ENCODE results near the gene NAAA.
"Not testable (repeated sequence)": the region's sequence is repeated elsewhere in the genome, so short reads cannot be mapped to it uniquely, and the experiment has no call there.

NAAA gene

DNA sequence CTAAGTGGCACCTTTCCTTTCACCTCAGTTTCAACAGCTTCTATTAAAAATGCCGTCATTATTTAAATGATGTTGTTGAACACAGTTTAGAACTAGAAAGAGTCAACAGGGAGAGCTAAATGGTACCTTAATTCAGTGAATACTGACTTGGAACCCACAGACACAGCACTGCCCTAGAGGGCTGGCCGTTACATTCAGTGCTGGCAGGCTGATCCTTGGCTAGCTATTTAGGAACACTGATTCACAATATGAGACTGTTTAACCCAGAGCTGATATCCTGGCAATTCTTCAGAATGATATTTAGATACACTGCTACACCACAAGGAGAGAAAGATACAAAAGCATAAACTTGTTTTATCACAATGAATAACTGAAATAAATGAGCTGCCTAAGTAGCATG lies 12.7 kb upstream of the NAAA start:
- Histone ChIP-seq H3K27ac (no peak overlapping the region), H3K4me3 (no peak overlapping the region), H3K36me3 (ENCODE audit: insufficient read depth, low read length) (peaks cover 88% of the 10 kb centered on the region), H3K9me3 (ENCODE audit: low read depth, low read length) (no peaks in the 10 kb centered on the region), H3K9ac (ENCODE audit: insufficient read length) (no peak overlapping the region)
- no peak for DNase-seq (ENCODE audit: low read depth, low spot score)
- no peak for TF ChIP-seq EZH2 (IDR thresholded peaks at IDR 0.05)
- no peak for TF ChIP-seq FOXP2 (optimal IDR thresholded peaks at IDR 0.05; ENCODE audit: control extremely low read depth, extremely low read length, insufficient read depth)
- no peak for TF ChIP-seq POLR2AphosphoS5 (IDR thresholded peaks at IDR 0.05; ENCODE audit: borderline replicate concordance, low read depth, low read length)

GRCh38 chr4:75950213-75950815 lies 9.5 kb upstream of the NAAA start:
- no peak for DNase-seq (ENCODE audit: low read depth, low spot score)
- H3K4me3 ChIP-seq = no peak overlapping the region
- H3K9ac ChIP-seq (ENCODE audit: insufficient read length) = no peak overlapping the region
- no peak overlapping the region for H3K27ac ChIP-seq
- TF ChIP-seq FOXP2 (optimal IDR thresholded peaks at IDR 0.05; ENCODE audit: control extremely low read depth, extremely low read length, insufficient read depth) = no peak
- TF ChIP-seq POLR2AphosphoS5 (IDR thresholded peaks at IDR 0.05; ENCODE audit: borderline replicate concordance, low read depth, low read length) = no peak
- no peak for TF ChIP-seq EZH2 (IDR thresholded peaks at IDR 0.05)
- no peaks in the 10 kb centered on the region for H3K9me3 ChIP-seq (ENCODE audit: low read depth, low read length)
- peaks cover 80% of the 10 kb centered on the region for H3K36me3 ChIP-seq (ENCODE audit: insufficient read depth, low read length)

DNA sequence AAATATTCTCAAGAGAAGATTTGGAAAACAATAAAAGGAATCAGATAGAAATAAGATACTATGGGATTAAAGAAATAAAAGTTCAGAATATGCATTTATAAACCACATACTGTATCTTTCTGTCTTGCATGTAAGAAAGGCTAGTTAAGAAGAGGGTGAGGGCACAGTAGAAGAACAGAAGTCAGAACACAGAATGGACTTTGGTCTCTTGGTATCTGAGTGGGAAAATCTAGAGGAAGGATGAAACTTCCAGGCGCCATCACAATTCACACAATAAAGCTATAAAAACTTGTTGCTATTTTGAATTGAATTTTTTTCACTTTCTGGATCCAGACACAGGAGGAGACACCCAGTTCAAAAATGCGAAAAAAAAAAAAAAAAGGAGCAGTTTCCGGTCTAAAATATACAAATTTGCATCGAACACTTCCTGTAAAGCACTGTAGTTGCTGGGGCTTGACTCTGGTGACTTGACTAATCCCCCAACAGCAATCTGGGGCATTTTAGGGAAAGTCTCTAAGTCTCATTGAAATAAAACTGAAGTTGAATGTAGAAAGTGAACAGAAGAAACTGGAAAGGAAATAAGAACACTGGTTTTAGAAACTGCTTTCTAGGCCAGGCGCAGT lies 8.1 kb upstream of the NAAA start:
- Histone ChIP-seq H3K27ac (no peak overlapping the region), H3K9ac (ENCODE audit: insufficient read length) (no peak overlapping the region), H3K4me3 (no peak overlapping the region), H3K9me3 (ENCODE audit: low read depth, low read length) (no peaks in the 10 kb centered on the region), H3K36me3 (ENCODE audit: insufficient read depth, low read length) (peaks cover 76% of the 10 kb centered on the region)
- no peak for DNase-seq (ENCODE audit: low read depth, low spot score)
- TF ChIP-seq FOXP2 (optimal IDR thresholded peaks at IDR 0.05; ENCODE audit: control extremely low read depth, extremely low read length, insufficient read depth) = no peak
- no peak for TF ChIP-seq POLR2AphosphoS5 (IDR thresholded peaks at IDR 0.05; ENCODE audit: borderline replicate concordance, low read depth, low read length)
- TF ChIP-seq EZH2 (IDR thresholded peaks at IDR 0.05) = no peak

- no peak overlapping the region for H3K27ac ChIP-seq
- H3K9ac ChIP-seq (ENCODE audit: insufficient read length) = peak overlapping the region; percentile 77
- peak overlapping the region; percentile 93 for H3K4me3 ChIP-seq
- no peak for DNase-seq (ENCODE audit: low read depth, low spot score)
- H3K9me3 ChIP-seq (ENCODE audit: low read depth, low read length) = no peaks in the 10 kb centered on the region
- H3K36me3 ChIP-seq (ENCODE audit: insufficient read depth, low read length) = peaks cover 15% of the 10 kb centered on the region
- no peak for TF ChIP-seq FOXP2 (optimal IDR thresholded peaks at IDR 0.05; ENCODE audit: control extremely low read depth, extremely low read length, insufficient read depth)
- no peak for TF ChIP-seq POLR2AphosphoS5 (IDR thresholded peaks at IDR 0.05; ENCODE audit: borderline replicate concordance, low read depth, low read length)
- no peak for TF ChIP-seq EZH2 (IDR thresholded peaks at IDR 0.05)
These were observed 722 bp downstream of the NAAA start for GRCh38 chr4:75939890-75940691.

DNA sequence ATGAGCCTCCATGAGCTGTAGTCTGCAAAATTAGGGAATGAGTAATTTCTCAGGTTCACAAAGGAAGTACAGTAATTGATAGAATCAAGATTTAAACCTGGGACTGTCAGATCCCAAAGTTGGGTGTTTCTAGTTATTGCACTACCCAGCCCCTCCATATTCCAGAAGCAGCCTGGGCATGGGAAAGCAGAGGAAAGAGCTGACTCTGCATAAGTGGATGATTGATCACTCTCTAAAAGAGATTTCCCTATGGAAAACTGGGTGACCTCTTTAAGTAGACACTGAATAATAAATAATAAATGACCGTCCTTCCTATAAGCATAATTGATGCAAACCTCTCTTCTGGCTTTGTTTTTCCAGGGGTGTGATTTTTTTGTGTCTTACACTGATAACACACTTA lies 5.2 kb downstream of the NAAA start:
- TF ChIP-seq FOXP2 (optimal IDR thresholded peaks at IDR 0.05; ENCODE audit: control extremely low read depth, extremely low read length, insufficient read depth) = no peak
- no peak for TF ChIP-seq EZH2 (IDR thresholded peaks at IDR 0.05)
- no peak for TF ChIP-seq POLR2AphosphoS5 (IDR thresholded peaks at IDR 0.05; ENCODE audit: borderline replicate concordance, low read depth, low read length)
- no peak overlapping the region for H3K9ac ChIP-seq (ENCODE audit: insufficient read length)
- no peak overlapping the region for H3K4me3 ChIP-seq
- H3K9me3 ChIP-seq (ENCODE audit: low read depth, low read length) = no peaks in the 10 kb centered on the region
- H3K36me3 ChIP-seq (ENCODE audit: insufficient read depth, low read length) = peaks cover 14% of the 10 kb centered on the region
- no peak overlapping the region for H3K27ac ChIP-seq
- DNase-seq (ENCODE audit: low read depth, low spot score) = no peak

DNA sequence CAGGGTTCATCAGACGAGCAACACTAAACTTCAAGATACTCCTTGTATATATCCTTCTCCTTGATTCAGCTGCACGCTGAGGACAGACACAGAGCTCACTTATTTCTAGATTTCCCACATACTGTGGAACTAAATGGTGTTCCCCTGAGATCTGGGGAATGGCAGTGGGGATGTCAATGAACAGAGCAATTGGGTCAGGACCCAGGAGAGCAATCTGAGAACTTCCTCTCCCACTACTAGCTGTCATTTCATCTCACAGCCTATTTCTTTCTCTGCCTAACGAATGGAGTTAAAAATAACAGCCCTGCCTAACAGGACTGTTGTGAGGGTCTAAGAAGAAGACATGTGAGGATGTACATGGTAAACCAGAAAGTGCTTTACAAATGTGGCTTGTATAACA lies 10.7 kb downstream of the NAAA start:
- H3K27ac ChIP-seq = no peak overlapping the region
- no peak overlapping the region for H3K4me3 ChIP-seq
- no peak for DNase-seq (ENCODE audit: low read depth, low spot score)
- peaks cover 24% of the 10 kb centered on the region for H3K36me3 ChIP-seq (ENCODE audit: insufficient read depth, low read length)
- no peaks in the 10 kb centered on the region for H3K9me3 ChIP-seq (ENCODE audit: low read depth, low read length)
- no peak overlapping the region for H3K9ac ChIP-seq (ENCODE audit: insufficient read length)
- TF ChIP-seq FOXP2 (optimal IDR thresholded peaks at IDR 0.05; ENCODE audit: control extremely low read depth, extremely low read length, insufficient read depth) (no peak), EZH2 (IDR thresholded peaks at IDR 0.05) (no peak), POLR2AphosphoS5 (IDR thresholded peaks at IDR 0.05; ENCODE audit: borderline replicate concordance, low read depth, low read length) (no peak)

- H3K9me3 ChIP-seq (ENCODE audit: low read depth, low read length); DNase-seq (ENCODE audit: low read depth, low spot score); H3K27ac ChIP-seq; H3K4me3 ChIP-seq; H3K9ac ChIP-seq (ENCODE audit: insufficient read length): not testable (repeated sequence)
- peaks cover 22% of the 10 kb centered on the region for H3K36me3 ChIP-seq (ENCODE audit: insufficient read depth, low read length)
These were observed 15.9 kb downstream of the NAAA start for GRCh38 chr4:75924916-75925315.

- TF ChIP-seq FOXP2 (optimal IDR thresholded peaks at IDR 0.05; ENCODE audit: control extremely low read depth, extremely low read length, insufficient read depth) = no peak
- no peak for TF ChIP-seq EZH2 (IDR thresholded peaks at IDR 0.05)
- no peak for TF ChIP-seq POLR2AphosphoS5 (IDR thresholded peaks at IDR 0.05; ENCODE audit: borderline replicate concordance, low read depth, low read length)
- Histone ChIP-seq H3K36me3 (ENCODE audit: insufficient read depth, low read length) (peaks cover 22% of the 10 kb centered on the region), H3K4me3 (no peak overlapping the region), H3K27ac (no peak overlapping the region), H3K9me3 (ENCODE audit: low read depth, low read length) (no peaks in the 10 kb centered on the region), H3K9ac (ENCODE audit: insufficient read length) (no peak overlapping the region)
- no peak for DNase-seq (ENCODE audit: low read depth, low spot score)
These were observed 16.4 kb downstream of the NAAA start for GRCh38 chr4:75924309-75924827.
